ENCODE measurements around the gene COL4A6.
"Not testable (repeated sequence)": the region's sequence is repeated elsewhere in the genome, so short reads cannot be mapped to it uniquely, and the experiment has no call there.

COL4A6 gene

GRCh38 chrX:108399418-108400165 is 38.6 kb downstream of the COL4A6 start:
- no peak for DNase-seq (ENCODE audit: low read depth)

- DNase-seq (ENCODE audit: low read depth): no peak
These were observed 40.4 kb downstream of the COL4A6 start for GRCh38 chrX:108397627-108398391.

- no peak for DNase-seq (ENCODE audit: low read depth)
These were observed 41.2 kb downstream of the COL4A6 start for GRCh38 chrX:108396986-108397385.

GRCh38 chrX:108396188-108396891 is 41.9 kb downstream of the COL4A6 start:
- DNase-seq (ENCODE audit: low read depth): no peak

- not testable (repeated sequence) for DNase-seq (ENCODE audit: low read depth)
These were observed 47.1 kb downstream of the COL4A6 start for GRCh38 chrX:108390976-108391717.

GRCh38 chrX:108384783-108385182 is 53.4 kb downstream of the COL4A6 start:
- no peak for DNase-seq (ENCODE audit: low read depth)

- DNase-seq (ENCODE audit: low read depth): no peak
These were observed 58.0 kb downstream of the COL4A6 start for GRCh38 chrX:108380222-108380621.

GRCh38 chrX:108376821-108377220 is 61.4 kb downstream of the COL4A6 start:
- DNase-seq (ENCODE audit: low read depth): not testable (repeated sequence)

GRCh38 chrX:108375591-108375990 is 62.6 kb downstream of the COL4A6 start:
- DNase-seq (ENCODE audit: low read depth): not testable (repeated sequence)

GRCh38 chrX:108366644-108367406 is 71.4 kb downstream of the COL4A6 start:
- no peak for DNase-seq (ENCODE audit: low read depth)

- DNase-seq (ENCODE audit: low read depth): no peak
These were observed 76.2 kb downstream of the COL4A6 start for GRCh38 chrX:108362026-108362425.

- DNase-seq (ENCODE audit: low read depth): no peak
These were observed 76.9 kb downstream of the COL4A6 start for GRCh38 chrX:108361316-108361715.

- DNase-seq (ENCODE audit: low read depth): no peak
These were observed 78.2 kb downstream of the COL4A6 start for GRCh38 chrX:108359806-108360602.

- DNase-seq (ENCODE audit: low read depth): no peak
These were observed 84.8 kb downstream of the COL4A6 start for GRCh38 chrX:108353452-108353851.

GRCh38 chrX:108349210-108349609 is 89.0 kb downstream of the COL4A6 start:
- DNase-seq (ENCODE audit: low read depth): no peak

- no peak for DNase-seq (ENCODE audit: low read depth)
These were observed 89.7 kb downstream of the COL4A6 start for GRCh38 chrX:108348525-108348924.

- DNase-seq (ENCODE audit: low read depth): no peak
These were observed 90.4 kb downstream of the COL4A6 start for GRCh38 chrX:108347800-108348199.

GRCh38 chrX:108344216-108344615 is 94.0 kb downstream of the COL4A6 start:
- no peak for DNase-seq (ENCODE audit: low read depth)

GRCh38 chrX:108341947-108342346 is 96.3 kb downstream of the COL4A6 start:
- DNase-seq (ENCODE audit: low read depth): no peak

- DNase-seq (ENCODE audit: low read depth): no peak
These were observed 105.9 kb downstream of the COL4A6 start for GRCh38 chrX:108332281-108332680.

All from HS-27A (cell line).